Spleen (tissue), 7 donors: ENCODE measurements around the gene MFAP3L.

ENCODE experiments used
- CTCF ChIP-seq, 11 experiments: fragments of 200-600 bp in 7 of 11; fragments of 450-650 bp in 4 of 11; sonication (generic) in 4 of 11; IDR thresholded peaks in 8 of 11; conservative IDR thresholded peaks in 3 of 11; 1 replicate in 7 of 11; 2 replicates in 4 of 11; pipeline versions ENCODE4 v1.4.0 to v1.8.0; 2016 to 2021; ENCODE audit warnings: antibody characterized with exemption in 11 of 11, inconsistent platforms in 4 of 11, mild to moderate bottlenecking in 1 of 11
- POLR2A ChIP-seq, 3 donors: fragments of 450-650 bp; IDR thresholded peaks; one replicate each; pipeline ENCODE4 v1.5.1; 2017; ENCODE audit warnings: antibody characterized with exemption in 3 of 3, mild to moderate bottlenecking in 1 of 3
- donor health status: DM: no; HTN: no; CAD: no; lungs with moderate emphysema.
- donor health status: DM: no; HTN: no; CAD: no.
- donor health status: DM: no; HTN: no; CAD: no.

DNA sequence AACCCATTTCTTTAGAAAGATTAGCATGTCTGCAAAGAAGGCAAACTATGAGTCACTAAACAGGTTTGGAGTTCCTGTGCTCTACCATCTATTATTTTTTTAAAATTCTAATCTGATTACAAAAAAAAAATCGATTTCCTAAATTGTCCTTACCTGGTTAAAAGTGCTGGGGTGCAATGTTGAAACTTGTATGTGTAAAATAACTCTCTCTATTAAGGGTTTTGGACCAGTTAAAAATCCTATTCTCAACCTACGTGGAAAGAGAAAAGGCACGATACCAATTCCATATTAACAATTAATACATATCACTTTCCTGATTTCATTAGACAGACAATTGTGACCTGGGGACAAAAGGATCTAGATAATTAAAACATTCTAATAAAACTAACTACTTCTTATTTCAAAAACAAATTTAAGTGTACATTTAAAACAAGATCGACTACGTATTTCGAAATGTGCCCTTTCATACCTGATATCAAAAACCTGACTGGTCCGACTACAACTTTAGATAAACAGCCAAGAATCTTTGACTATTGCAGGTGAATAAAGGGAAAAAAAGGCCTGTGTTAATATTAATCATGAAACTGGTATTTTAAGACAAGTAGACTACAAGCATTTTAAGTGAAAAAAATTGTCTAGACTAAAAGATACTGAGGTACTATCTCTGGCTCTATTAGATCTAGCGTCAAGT is 42.4 kb upstream of the MFAP3L start:
- TF ChIP-seq CTCF (IDR thresholded peaks at IDR 0.05 in 8 of 11, conservative IDR thresholded peaks at IDR 0.05 in 3 of 11) = no peak
- no peak for TF ChIP-seq POLR2A (IDR thresholded peaks at IDR 0.05)
